Measurements from ENCODE around the gene ALDOC. TPM values are rescaled to one million over a fixed set of nuclear protein-coding genes. Genes with fewer than 3 reads are reported as not detected.

ALDOC gene
- total and polyA plus RNA-seq, 2 experiments from 2014 or later = 33.5 to 157 TPM

DNA sequence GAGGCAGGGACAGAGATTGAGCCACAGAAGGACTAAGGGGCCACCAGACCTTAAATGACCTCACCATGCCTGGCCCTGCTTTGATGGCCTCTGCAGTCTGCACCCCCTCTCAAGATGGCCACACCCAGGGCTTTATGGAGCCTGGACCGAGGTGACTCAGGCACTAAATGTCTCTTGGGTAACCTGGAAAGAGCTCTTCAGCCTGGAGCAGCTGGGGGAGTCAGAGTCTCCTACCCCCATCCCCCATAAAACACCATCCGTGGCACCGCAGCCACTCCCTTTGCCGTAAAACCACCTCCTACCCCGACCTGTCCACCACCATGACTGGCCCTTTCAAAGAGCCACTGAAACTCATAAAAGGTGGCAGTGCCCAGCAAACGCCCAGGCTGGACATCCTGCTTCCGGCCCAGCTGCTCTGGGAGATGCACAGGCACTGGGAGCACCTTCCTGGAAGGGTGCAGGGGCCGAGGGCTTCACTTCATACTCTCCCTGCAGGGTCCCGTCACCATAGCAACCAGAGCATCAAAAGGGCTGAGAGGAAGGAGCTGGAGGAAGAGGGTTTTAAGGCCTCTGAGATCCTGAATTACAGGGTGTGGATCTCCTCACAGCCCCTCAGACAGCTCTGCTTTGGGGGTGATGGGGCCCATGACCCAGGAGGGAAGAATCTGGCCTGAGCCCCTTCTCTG lies 48.2 kb downstream of the ALDOC start (continued):
- no peak for TF ChIP-seq ZNF114 (CRISPR knock-in tag; IDR thresholded peaks at IDR 0.05)
- TF ChIP-seq EZH2 (IDR thresholded peaks at IDR 0.05; ENCODE audit: low read depth, unreplicated experiment) = no peak
- TF ChIP-seq, protein P1, sequence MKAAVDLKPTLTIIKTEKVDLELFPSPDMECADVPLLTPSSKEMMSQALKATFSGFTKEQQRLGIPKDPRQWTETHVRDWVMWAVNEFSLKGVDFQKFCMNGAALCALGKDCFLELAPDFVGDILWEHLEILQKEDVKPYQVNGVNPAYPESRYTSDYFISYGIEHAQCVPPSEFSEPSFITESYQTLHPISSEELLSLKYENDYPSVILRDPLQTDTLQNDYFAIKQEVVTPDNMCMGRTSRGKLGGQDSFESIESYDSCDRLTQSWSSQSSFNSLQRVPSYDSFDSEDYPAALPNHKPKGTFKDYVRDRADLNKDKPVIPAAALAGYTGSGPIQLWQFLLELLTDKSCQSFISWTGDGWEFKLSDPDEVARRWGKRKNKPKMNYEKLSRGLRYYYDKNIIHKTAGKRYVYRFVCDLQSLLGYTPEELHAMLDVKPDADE (IDR thresholded peaks at IDR 0.05) = no peak
- no peak for TF ChIP-seq JUNB (IDR thresholded peaks at IDR 0.05; ENCODE audit: unreplicated experiment)
- TF ChIP-seq NANOG (IDR thresholded peaks at IDR 0.05; ENCODE audit: borderline replicate concordance) = no peak
- no peak for TF ChIP-seq POLR2AphosphoS5 (IDR thresholded peaks at IDR 0.05; ENCODE audit: low read depth)

DNA sequence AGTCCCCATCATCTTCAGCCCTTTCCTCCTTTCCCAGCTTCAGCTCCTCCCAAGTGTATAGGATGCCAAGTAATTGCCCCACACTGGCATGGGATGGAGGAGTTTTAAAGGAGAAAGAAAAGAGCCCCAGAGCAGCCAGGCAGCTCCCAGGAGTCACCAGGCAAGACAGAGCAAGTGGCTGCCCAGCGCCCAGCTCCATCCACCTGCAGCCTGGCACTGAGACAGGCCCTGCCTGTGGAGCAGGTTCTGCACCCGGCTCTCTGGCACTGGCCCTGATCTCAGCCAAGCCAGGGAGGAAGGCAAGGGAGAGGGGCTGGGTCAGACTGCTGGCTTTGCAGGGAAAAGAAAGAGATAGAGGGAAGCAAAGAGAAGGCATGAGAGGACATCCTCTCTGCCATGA lies 48.8 kb downstream of the ALDOC start:
- Histone ChIP-seq H3F3A (replicated peaks; ENCODE audit: low read depth) (no peaks in the 10 kb centered on the region), H3K36me3 (ENCODE audit: insufficient read depth) (no peaks in the 10 kb centered on the region), H3K27ac (ENCODE audit: low read depth) (no peak overlapping the region), H3K79me2 (replicated peaks; ENCODE audit: insufficient read depth) (no peaks in the 10 kb centered on the region), H3K27me3 (ENCODE audit: insufficient read depth) (no peaks in the 10 kb centered on the region), H2AFZ (no peak overlapping the region), H3K4me1 (ENCODE audit: insufficient read depth) (no peaks in the 10 kb centered on the region), H3K9me2 (ENCODE audit: insufficient read depth) (no peaks in the 10 kb centered on the region), H3K4me2 (no peak overlapping the region), H4K20me1 (replicated peaks; ENCODE audit: insufficient read depth) (no peaks in the 10 kb centered on the region), H3K4me3 (no peak overlapping the region)
- peaks cover 18% of the 10 kb centered on the region for H3K27me3 Mint-ChIP-seq (ENCODE audit: insufficient read depth, low read depth, poor library complexity)
- no peaks in the 10 kb centered on the region; the same call in 2 of the 3 replicates for H3K36me3 Mint-ChIP-seq (ENCODE audit: low read depth)
- no peak for ATAC-seq
- no peaks in the 10 kb centered on the region; the same call in 2 of the 3 replicates for H3K9me3 Mint-ChIP-seq
- no peak overlapping the region for H3K27ac Mint-ChIP-seq
- no peak for DNase-seq (ENCODE audit: low spot score)
- H3K4me1 Mint-ChIP-seq = 0 out of 3 replicates have a peak, but pooled peaks cover under 1% of the 10 kb centered on the region
- H3K4me3 Mint-ChIP-seq = no peak overlapping the region
- TF ChIP-seq EZH2phosphoT487 (IDR thresholded peaks at IDR 0.05; ENCODE audit: unreplicated experiment) (no peak), STAT1 (IDR thresholded peaks at IDR 0.05; ENCODE audit: unreplicated experiment) (no peak), ZNF114 (CRISPR knock-in tag; IDR thresholded peaks at IDR 0.05) (no peak), EZH2 (IDR thresholded peaks at IDR 0.05; ENCODE audit: low read depth, unreplicated experiment) (no peak)
- TF ChIP-seq, protein P2, sequence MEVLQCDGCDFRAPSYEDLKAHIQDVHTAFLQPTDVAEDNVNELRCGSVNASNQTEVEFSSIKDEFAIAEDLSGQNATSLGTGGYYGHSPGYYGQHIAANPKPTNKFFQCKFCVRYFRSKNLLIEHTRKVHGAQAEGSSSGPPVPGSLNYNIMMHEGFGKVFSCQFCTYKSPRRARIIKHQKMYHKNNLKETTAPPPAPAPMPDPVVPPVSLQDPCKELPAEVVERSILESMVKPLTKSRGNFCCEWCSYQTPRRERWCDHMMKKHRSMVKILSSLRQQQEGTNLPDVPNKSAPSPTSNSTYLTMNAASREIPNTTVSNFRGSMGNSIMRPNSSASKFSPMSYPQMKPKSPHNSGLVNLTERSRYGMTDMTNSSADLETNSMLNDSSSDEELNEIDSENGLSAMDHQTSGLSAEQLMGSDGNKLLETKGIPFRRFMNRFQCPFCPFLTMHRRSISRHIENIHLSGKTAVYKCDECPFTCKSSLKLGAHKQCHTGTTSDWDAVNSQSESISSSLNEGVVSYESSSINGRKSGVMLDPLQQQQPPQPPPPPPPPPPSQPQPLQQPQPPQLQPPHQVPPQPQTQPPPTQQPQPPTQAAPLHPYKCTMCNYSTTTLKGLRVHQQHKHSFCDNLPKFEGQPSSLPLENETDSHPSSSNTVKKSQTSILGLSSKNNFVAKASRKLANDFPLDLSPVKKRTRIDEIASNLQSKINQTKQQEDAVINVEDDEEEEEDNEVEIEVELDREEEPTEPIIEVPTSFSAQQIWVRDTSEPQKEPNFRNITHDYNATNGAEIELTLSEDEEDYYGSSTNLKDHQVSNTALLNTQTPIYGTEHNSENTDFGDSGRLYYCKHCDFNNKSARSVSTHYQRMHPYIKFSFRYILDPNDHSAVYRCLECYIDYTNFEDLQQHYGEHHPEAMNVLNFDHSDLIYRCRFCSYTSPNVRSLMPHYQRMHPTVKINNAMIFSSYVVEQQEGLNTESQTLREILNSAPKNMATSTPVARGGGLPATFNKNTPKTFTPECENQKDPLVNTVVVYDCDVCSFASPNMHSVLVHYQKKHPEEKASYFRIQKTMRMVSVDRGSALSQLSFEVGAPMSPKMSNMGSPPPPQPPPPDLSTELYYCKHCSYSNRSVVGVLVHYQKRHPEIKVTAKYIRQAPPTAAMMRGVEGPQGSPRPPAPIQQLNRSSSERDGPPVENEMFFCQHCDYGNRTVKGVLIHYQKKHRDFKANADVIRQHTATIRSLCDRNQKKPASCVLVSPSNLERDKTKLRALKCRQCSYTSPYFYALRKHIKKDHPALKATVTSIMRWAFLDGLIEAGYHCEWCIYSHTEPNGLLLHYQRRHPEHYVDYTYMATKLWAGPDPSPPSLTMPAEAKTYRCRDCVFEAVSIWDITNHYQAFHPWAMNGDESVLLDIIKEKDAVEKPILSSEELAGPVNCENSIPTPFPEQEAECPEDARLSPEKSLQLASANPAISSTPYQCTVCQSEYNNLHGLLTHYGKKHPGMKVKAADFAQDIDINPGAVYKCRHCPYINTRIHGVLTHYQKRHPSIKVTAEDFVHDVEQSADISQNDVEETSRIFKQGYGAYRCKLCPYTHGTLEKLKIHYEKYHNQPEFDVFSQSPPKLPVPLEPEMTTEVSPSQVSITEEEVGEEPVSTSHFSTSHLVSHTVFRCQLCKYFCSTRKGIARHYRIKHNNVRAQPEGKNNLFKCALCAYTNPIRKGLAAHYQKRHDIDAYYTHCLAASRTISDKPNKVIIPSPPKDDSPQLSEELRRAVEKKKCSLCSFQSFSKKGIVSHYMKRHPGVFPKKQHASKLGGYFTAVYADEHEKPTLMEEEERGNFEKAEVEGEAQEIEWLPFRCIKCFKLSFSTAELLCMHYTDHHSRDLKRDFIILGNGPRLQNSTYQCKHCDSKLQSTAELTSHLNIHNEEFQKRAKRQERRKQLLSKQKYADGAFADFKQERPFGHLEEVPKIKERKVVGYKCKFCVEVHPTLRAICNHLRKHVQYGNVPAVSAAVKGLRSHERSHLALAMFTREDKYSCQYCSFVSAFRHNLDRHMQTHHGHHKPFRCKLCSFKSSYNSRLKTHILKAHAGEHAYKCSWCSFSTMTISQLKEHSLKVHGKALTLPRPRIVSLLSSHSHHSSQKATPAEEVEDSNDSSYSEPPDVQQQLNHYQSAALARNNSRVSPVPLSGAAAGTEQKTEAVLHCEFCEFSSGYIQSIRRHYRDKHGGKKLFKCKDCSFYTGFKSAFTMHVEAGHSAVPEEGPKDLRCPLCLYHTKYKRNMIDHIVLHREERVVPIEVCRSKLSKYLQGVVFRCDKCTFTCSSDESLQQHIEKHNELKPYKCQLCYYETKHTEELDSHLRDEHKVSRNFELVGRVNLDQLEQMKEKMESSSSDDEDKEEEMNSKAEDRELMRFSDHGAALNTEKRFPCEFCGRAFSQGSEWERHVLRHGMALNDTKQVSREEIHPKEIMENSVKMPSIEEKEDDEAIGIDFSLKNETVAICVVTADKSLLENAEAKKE (CRISPR knock-in tag; IDR thresholded peaks at IDR 0.05) = no peak
- TF ChIP-seq, protein P1 (IDR thresholded peaks at IDR 0.05) = no peak
- TF ChIP-seq, protein P3, sequence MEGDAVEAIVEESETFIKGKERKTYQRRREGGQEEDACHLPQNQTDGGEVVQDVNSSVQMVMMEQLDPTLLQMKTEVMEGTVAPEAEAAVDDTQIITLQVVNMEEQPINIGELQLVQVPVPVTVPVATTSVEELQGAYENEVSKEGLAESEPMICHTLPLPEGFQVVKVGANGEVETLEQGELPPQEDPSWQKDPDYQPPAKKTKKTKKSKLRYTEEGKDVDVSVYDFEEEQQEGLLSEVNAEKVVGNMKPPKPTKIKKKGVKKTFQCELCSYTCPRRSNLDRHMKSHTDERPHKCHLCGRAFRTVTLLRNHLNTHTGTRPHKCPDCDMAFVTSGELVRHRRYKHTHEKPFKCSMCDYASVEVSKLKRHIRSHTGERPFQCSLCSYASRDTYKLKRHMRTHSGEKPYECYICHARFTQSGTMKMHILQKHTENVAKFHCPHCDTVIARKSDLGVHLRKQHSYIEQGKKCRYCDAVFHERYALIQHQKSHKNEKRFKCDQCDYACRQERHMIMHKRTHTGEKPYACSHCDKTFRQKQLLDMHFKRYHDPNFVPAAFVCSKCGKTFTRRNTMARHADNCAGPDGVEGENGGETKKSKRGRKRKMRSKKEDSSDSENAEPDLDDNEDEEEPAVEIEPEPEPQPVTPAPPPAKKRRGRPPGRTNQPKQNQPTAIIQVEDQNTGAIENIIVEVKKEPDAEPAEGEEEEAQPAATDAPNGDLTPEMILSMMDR (conservative IDR thresholded peaks at IDR 0.05; ENCODE audit: low read depth in 2 of 2) = no peak
